Kidney epithelial cell (primary cell): ENCODE data around the gene CHAC1. TPM values are rescaled to one million over a fixed set of nuclear protein-coding genes. Genes with fewer than 3 reads are reported as not detected.

Experiments used
- DNase-seq: peaks from one replicate; pipeline ENCODE4 v3.0.0-alpha.2; 2010; ENCODE audit warnings: low read depth
- H3K27me3 ChIP-seq: 2 replicates; pipeline ENCODE4 v1.6.0; 2011; ENCODE audit warnings: low read length; ENCODE audit not compliant: control insufficient read depth, insufficient read depth
- H3K36me3 ChIP-seq: 2 replicates; pipeline ENCODE4 v1.5.1; 2011; ENCODE audit warnings: low read length; ENCODE audit not compliant: control insufficient read depth, insufficient read depth
- H3K4me3 ChIP-seq: 2 replicates; pipeline ENCODE4 v1.5.1; 2011; ENCODE audit warnings: low read depth, mild to moderate bottlenecking, control low read depth, low read length
- total RNA-seq: library from RNA; depleted of rRNA; stranded (reverse); fragments of >200 nt; gene quantifications from 2 replicates; pipeline ENCODE4 v1.2.3, GENCODE V29; 2015
- TF ChIP-seq, protein P1 (sequence below): IDR thresholded peaks from 2 replicates; pipeline ENCODE4 v1.5.1; 2011; ENCODE audit warnings: mild to moderate bottlenecking, moderate library complexity, low read length, control low read depth, inconsistent platforms; ENCODE audit not compliant: insufficient read depth, poor library complexity, severe bottlenecking

Gene CHAC1
- total RNA-seq, 1 donor from 2014 or later = 84.4 TPM

DNA sequence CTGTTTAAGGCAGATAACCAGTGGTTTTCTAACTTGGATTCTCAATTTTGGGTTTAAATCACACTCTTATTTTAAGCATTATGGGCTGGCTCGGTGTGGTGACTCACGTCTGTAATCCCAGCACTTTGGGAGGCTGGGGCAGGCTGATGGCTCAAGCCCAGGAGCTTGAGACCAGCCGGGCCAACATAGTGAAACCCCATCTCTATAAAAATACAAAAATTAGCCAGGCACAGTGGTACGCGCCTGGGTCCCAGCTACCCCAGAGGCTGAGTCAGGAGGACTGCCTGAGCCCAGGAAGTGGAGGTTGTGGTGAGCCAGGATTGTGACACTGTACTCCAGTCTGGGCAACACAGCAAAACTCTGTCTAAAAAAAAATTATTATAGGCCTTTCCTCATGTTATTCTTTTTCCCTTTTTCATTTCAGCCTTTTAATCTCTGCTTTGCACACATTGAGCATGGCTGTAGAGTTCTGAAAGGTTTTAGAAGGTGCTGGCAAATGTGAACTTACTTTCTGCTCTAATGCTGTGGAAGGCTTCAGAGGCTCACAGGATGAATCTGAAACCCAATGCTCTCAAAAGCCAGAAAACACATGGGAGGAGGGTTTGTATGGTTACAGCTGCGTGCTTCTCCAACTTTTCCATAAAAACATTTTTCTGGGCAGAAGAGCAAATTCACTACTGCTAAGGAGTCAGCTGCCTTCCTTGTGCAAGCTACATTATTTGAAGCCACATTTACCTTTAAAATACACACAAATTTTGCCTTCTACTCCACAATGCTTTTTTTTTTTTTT, 32.5 kb downstream of the CHAC1 start:
- TF ChIP-seq, protein P1, sequence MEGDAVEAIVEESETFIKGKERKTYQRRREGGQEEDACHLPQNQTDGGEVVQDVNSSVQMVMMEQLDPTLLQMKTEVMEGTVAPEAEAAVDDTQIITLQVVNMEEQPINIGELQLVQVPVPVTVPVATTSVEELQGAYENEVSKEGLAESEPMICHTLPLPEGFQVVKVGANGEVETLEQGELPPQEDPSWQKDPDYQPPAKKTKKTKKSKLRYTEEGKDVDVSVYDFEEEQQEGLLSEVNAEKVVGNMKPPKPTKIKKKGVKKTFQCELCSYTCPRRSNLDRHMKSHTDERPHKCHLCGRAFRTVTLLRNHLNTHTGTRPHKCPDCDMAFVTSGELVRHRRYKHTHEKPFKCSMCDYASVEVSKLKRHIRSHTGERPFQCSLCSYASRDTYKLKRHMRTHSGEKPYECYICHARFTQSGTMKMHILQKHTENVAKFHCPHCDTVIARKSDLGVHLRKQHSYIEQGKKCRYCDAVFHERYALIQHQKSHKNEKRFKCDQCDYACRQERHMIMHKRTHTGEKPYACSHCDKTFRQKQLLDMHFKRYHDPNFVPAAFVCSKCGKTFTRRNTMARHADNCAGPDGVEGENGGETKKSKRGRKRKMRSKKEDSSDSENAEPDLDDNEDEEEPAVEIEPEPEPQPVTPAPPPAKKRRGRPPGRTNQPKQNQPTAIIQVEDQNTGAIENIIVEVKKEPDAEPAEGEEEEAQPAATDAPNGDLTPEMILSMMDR = no peak
- H3K27me3 ChIP-seq = no peaks in the 10 kb centered on the region
- no peak overlapping the region for H3K4me3 ChIP-seq
- no peak for DNase-seq
- peaks cover 1% of the 10 kb centered on the region for H3K36me3 ChIP-seq

DNA sequence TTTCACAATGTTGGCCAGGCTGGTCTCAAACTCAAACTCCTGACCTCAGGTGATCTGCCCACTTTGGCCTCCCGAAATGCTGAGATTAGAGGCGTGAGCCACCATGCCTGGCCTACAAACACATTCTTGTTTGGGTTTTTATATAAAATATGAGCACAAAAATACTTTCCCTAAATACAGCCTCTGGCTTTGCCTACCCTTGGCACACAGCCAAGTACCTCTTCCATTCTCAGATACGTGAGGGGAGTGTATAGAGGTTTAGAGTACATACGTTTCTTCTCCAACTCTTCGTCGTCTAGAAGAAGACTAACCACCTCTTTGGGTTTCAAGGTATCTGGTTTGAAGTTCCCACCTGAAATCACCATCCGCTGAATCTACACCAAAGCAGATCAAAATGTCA, 33.5 kb downstream of the CHAC1 start:
- H3K4me3 ChIP-seq = no peak overlapping the region
- H3K27me3 ChIP-seq = no peaks in the 10 kb centered on the region
- peaks cover 1% of the 10 kb centered on the region for H3K36me3 ChIP-seq
- TF ChIP-seq, protein P1 = no peak
- no peak for DNase-seq

DNA sequence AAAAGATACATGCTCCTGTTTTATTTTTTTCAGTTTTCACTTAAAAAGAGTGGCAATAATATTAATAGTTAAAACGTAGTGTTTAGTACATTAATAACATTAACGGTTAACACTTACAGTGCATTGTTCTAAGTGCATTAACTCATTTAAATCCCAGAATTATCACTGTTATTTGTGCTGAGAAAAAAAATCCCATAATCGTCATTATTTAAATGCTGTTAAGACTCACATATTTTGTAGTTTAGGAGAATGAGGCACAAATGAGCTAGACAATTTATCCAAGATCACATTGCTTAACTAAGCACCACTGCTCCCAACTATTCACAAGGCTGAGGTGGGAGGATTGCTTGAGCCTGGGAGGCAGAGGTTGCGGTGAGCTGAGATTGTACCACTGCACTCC, 34.9 kb downstream of the CHAC1 start:
- Histone ChIP-seq H3K36me3 (peaks cover 1% of the 10 kb centered on the region), H3K4me3 (no peak overlapping the region), H3K27me3 (no peaks in the 10 kb centered on the region)
- TF ChIP-seq, protein P1 = no peak
- no peak for DNase-seq

DNA sequence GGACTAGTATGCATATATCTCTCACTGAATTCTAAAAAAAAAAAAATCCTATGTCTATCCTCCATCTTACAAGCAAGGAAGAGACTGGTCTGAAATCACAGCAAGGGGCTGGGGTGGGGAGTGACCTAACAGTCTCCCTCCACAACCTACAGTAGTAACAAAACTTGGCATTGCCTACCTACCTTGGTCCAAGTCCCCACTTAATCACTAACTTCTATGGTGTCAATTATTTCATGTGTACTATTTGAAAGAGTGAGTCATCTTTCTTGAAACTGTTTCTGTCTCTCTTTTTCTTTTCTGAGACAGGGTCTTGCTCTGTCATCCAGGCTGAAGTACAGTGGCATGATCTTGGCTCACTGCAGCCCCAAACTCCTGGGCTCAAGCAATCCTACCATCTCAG, 36.8 kb downstream of the CHAC1 start:
- DNase-seq = no peak
- Histone ChIP-seq H3K36me3 (no peaks in the 10 kb centered on the region), H3K4me3 (no peak overlapping the region), H3K27me3 (no peaks in the 10 kb centered on the region)
- TF ChIP-seq, protein P1 = no peak

DNA sequence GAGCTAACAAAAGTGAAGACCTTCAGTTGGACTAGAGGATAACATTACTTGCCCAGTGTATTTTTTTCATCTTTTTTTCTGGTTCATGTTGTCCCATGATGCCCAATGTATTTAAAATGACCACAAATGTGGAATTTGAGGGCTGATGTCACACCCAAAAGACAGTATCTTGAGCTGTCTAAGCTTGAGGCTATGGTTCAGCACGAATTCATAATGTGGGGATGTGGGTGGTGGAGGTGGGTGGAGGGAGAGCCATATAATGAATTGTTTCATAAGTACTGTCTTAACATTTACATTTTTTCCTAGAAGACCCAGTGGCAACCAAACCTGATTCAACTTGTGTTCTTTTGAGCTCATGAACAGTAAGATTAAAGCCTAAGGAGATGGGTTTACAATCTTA, 37.5 kb downstream of the CHAC1 start:
- TF ChIP-seq, protein P1 = no peak
- DNase-seq = no peak
- H3K4me3 ChIP-seq = no peak overlapping the region
- H3K27me3 ChIP-seq = no peaks in the 10 kb centered on the region
- no peaks in the 10 kb centered on the region for H3K36me3 ChIP-seq

DNA sequence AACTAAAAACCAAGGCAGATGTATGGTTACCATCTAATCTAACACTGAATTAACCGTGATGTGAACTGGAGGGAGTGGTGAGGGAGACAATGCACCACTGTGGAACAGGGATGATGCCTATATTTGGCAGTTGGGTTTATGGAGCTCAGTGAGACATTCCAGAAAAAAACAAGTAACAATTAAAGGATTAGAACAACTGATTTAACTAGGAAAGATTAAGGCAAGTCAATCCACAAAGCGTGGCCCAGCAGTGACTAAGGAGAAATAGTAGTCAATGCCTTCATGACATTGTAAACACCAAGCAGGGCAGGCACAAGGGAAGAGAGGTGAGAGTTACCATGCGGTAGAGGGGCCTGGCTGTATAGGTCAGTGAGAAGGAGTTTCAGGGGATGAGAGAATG, 38.1 kb downstream of the CHAC1 start:
- Histone ChIP-seq H3K4me3 (no peak overlapping the region), H3K27me3 (no peaks in the 10 kb centered on the region), H3K36me3 (no peaks in the 10 kb centered on the region)
- TF ChIP-seq, protein P1 = no peak
- no peak for DNase-seq
